GM18498 (cell line): Measurements from ENCODE around the gene PWWP2A.
"Not testable (repeated sequence)": the region's sequence is repeated elsewhere in the genome, so short reads cannot be mapped to it uniquely, and the experiment has no call there.

Source experiments
- ATAC-seq: cut with Tn5 transposase; IDR thresholded peaks from one replicate; pipeline ENCODE4 v1.9.1; 2021; ENCODE audit warnings: mild to moderate bottlenecking, moderate library complexity; ENCODE audit not compliant: unreplicated experiment

Gene PWWP2A, protein sequence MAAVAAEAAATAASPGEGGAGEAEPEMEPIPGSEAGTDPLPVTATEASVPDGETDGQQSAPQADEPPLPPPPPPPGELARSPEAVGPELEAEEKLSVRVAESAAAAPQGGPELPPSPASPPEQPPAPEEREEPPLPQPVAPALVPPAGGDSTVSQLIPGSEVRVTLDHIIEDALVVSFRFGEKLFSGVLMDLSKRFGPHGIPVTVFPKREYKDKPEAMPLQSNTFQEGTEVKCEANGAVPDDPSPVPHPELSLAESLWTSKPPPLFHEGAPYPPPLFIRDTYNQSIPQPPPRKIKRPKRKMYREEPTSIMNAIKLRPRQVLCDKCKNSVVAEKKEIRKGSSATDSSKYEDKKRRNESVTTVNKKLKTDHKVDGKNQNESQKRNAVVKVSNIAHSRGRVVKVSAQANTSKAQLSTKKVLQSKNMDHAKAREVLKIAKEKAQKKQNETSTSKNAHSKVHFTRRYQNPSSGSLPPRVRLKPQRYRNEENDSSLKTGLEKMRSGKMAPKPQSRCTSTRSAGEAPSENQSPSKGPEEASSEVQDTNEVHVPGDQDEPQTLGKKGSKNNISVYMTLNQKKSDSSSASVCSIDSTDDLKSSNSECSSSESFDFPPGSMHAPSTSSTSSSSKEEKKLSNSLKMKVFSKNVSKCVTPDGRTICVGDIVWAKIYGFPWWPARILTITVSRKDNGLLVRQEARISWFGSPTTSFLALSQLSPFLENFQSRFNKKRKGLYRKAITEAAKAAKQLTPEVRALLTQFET

DNA sequence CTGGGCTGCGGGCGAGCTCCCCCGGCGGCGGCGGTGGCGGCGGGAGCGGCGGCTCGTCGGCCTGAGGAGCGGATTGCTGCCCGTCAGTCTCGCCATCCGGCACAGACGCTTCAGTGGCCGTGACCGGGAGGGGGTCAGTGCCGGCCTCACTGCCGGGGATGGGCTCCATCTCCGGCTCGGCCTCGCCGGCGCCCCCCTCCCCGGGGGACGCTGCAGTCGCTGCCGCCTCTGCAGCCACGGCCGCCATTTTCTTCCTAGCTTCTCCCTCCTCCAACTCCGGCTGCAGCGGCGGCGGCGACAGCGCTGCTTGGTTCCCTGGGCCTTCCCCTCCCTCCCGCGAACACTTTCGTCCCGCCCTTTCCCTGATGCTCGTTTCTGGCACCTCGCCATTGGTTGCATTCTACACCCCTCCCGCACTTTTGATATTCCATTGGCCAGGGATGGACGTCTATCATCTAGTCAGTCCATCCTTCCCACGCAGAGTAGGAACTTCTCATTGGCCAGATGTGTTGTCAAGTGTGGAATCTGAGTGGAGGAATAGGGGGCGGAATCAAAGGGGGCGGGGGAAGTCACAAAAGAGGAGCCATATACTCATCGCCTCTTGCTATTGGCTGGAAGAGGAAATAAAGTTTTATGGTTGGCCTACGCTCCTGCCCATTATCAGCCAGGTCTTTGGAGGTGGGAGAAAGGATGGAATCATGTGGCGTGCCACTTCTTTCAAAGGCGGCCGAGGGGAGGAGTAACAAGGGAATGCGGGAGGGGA is at the start of gene PWWP2A:
Gene PWWP2A (minus strand): TSS at position 309 of the 763 bp plus-strand sequence. CDS start 62 bp downstream, at position 247.
- ATAC-seq, result peak; percentile 87

DNA sequence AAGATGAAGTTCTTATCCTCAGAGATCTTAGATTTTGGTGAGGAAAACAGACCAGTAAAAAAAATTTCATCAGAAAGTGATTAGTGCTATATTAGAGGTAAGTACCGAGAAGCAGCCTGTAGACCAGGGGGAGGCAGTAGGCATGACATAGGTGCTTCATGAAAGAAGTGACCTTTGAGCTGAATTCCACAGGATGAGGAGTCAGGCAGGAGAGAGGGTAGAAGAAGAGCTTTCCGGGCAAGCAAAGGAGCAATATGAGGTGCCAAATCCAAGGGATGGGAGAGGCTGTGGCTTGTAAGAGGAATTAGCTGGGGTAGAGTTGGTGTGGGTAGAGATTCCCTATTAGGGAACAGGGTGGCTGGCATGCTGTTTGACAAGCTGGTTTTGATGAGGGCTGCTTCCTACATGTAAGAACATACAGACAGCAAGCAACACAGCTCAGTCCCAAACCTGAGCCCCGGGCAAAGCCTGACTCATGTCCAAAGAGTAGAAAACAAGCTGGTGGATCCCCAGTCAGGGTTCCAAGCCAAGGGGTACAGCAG is 48.4 kb upstream of the PWWP2A start:
- no peak for ATAC-seq

DNA sequence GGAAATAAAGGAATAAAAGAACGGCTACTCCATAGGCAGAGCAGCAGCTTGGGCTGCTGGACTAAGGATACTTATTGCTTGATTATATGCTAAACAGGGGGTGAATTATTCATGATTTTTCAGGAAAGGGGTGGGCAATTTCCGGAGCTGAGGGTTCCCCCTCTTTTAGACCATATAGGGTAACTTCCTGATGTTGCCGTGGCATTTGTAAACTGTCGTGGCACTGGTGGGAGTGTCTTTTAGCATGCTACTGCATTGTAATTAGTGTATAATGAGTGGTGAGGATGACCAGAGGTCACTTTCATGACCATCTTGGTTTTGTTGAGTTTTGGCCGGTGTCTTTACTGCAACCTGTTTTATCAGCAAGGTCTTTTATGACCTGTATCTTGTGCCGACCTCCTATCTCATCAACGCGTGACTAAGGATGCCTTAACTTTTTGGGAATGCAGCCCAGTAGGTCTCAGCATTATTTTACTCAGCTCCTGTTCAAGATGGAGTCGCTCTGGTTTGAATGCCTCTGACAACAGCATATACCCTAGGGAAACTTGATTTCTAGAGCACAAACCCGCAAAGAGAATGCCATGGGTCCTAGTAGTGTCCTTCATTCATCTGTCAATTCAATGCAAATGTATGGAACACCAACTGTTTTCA is 47.8 kb upstream of the PWWP2A start:
- ATAC-seq, result no peak

DNA sequence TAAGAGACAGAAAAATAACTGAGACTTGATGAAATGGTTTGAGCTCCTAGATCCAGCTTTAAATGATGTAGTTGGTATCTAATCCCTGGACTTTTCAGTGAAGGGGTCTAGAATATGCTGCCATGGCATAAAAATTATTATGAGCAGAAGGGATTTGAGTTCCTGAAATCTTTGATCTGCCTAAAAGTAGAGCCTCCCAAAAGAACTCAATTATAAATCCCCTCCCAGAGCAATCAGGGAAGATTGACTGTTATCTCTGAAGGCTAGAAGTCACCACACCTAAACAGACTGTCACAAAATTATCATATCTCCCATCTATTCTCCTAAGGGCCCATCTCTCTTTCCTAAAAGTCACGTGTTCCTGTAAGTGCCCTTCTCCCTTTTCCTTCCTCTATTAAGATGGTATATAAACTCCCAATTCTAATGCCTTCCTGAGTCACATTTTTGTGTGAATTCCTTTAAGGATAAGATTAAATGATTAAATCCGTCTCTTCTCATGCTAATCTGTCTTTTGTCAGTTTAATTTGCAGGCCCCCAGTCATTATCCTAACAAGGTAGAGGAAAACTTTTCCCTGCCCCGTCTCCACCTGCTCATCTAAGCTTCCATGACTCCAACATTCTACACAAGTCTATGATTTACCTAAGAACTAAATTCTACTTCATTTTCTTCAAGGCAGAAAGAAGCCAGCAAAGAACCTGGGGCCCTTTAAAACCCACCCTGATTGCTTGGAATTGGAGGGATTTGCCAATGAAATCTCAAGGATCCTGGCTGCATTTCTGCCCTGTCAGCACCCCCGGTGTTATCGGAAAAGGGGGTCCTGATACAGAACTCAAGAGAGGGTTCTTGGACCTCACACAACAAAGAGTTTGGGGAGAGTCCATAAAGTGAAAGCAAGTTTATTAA is 47.1 kb upstream of the PWWP2A start:
- ATAC-seq, result no peak

DNA sequence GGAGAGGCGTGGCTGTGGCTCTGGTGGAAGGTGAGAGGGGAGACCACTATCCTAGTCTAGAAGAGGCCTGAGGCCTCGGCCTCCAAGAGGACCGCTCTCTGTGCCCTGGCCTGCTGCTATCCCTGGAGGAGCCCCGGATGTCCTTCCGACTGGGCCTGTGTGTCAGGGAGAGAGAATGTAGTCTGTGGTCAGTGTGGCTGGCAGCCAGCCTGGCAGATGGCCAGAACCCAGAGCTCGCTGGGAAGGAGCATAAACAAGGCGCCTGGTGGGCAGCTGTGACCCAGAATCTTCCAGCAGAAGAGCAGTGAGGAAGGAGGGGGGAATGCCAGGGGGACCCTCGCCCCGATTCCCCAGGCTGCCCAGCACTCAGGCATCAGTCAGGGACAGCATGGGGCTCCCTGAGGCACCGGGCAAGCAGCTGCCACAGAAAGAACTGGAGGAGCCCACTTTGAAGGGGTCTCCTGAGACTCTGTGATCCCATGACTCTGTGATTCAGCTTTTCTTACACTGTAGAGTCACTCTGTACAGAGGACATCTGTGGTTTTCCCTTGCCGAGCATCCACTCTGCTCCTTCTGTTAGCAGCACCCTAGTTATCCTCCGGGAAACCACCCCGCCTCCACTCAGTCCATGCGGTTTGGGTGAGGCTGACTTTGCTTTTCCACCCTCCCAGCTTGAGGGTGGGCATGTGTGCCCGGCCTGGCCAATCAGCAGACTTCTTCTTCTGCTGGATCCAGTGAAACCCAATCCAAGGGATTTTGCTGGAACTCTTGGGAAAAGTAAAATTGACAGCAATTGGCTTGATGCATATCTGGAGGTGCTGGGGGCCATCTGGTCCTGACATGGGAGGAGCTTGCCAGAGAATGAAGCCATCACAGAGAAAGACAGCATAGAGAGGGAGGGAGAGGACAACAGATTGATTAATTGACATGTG is 46.2 kb upstream of the PWWP2A start:
- no peak for ATAC-seq

DNA sequence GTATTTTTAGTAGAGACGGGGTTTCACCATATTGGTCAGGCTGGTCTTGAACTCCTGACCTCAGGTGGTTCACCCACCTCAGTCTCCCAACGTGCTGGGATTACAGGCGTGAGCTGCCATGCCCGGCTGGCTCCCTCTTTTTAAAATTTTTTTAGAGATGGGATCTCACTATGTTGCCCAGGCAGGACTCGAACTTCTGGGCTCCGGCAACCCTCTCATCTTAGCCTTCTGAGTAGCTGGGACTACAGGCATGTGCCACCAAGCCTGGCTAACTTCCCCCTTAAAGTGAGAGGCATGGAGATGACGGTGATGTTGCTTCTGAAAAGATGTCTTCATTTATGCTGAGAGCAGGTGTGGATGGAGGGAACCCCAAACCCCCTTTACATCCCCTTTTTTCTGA is 43.7 kb upstream of the PWWP2A start:
- ATAC-seq, result no peak

DNA sequence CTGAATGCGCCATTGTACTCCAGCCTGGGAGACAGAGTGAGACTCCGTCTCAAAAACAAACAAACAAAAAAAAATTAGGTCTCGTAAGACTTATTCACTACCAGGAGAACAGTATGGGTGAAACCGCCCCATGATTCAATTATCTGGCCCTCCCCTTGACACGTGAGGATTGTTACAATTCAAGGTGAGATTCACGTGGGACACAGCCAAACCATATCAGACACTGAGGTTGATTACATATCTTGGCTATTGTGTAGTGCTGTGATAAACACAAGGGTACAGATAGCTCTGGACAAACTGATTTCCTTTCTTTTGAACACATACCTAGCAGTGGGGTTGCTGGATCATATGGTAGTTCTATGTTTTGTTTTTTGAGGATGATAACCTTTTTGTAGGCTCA is 42.4 kb upstream of the PWWP2A start:
- no peak for ATAC-seq

DNA sequence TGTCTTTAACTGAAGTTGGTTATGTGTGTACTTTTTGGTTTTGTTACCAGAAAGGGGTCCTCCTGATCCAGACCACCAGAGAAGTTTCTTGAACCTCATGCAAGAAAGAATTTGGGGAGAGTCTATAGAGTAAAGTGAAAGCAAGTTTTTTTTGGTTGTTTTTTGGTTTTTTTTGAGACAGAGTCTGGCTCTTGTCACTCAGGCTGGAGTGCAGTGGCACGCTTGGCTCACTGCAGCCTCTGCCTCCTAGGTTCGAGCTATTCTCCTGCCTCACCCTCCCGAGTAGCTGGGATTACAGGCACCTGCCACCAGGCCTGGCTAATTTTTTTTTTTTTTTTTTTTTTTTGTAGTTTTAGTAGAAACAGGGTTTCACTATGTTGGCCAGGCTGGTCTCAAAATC is 41.6 kb upstream of the PWWP2A start:
- not testable (repeated sequence) for ATAC-seq

DNA sequence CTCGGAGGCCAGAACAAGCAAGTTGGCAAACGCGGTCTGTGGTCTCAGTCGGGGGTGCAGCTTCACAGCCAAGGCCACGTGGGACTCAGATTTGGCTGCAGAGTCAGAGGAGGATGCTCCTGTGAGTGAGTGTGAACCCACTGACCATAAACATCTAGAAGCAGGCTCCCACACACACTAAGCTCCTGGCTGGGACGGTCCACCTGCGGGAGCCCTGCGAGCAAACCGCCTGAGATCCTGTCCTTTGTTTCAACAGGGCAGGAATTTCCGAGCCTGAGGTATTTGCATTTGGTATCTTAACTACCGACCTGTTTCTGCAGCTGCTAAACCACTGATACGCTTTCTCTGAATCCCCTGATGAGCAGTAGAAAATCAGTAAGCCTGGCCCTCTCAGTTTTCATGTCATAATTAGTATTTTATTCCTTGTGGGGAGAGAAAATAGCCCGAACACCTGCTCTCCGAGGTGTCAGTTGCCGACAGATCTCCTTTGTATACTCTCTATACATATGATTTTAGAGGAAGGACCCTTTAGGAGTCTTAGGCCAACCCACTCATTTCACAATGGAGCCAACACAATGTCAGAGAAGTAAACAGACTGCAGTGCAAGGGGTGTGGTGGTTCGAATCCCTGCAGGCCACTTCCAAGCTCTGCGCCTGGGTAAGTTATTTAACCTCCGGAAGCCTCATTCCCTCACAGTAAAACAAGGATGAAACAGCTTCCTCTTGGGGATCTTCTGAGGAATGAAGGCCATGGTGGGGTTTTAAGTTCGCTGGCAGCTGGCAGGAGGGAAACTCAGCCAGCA is 40.9 kb upstream of the PWWP2A start:
- no peak for ATAC-seq

DNA sequence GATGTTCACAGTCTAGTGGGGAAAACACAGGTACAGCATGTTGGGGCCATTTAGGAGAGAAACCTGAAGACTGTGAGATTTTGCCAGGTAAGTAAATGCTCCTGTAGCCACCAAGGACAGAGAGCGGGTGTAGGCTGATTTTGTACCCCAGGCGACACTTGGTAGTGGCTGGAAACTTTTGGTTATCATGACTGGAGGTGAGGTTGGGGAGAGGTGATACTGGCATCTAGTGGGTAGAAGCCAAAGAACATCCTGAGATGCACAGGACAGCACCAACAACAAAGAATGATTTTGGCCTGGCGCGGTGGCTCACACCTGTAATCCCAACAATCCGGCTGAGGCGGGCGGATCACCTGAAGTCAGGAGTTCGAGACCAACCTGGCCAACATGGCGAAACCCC is 38.8 kb upstream of the PWWP2A start:
- no peak for ATAC-seq

DNA sequence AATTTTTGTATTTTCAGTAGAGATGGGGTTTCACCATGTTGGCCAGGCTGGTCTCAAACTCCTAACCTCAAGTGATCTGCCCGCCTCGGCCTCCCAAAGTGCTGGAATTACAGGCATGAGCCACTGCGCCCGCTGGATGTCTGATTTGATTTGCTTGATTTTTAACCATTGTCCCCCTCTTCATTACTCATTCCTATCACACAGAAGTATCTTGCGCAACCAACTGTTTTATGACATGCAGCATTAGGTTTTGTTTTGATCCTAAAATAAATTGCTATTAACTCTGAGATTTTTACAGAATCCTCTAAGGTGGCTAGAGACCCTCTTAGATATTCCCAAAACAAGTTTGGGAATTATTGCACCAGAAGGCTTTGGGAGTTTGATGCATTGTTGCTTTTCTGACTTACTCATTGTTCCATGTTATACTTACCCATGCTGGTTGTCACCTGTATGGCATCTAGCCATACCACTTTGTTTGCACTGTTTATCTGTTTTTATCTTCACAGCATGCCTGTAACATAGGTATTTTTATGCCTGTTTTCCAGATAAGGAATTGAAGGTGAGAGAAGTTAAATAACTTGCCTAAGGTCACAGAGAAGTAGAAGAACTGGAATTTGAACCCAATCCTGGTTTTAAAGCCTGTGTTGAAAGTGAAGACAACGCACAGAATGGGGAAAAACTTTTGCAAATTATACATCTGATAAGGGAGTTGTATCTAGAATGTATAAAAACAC is 35.9 kb upstream of the PWWP2A start:
- ATAC-seq, result no peak

DNA sequence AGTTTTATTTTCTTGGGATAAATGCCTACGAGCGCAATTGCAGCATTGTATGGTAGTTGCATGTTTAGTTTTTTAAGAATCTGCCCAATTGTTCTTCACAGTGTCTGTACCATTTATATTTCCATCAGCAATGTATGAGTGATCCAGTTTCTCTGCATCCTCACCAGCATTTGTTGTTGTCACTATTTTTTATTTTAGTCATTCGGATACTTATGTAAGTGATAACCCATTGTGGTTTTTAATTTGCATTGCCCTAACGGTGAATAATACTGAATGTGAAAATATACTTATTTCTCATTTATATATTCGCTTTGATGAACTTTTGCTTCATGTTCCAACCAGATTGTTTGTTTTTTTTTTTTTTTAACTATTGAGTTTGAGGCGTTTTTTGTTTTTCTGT is 33.7 kb upstream of the PWWP2A start:
- ATAC-seq, result no peak

DNA sequence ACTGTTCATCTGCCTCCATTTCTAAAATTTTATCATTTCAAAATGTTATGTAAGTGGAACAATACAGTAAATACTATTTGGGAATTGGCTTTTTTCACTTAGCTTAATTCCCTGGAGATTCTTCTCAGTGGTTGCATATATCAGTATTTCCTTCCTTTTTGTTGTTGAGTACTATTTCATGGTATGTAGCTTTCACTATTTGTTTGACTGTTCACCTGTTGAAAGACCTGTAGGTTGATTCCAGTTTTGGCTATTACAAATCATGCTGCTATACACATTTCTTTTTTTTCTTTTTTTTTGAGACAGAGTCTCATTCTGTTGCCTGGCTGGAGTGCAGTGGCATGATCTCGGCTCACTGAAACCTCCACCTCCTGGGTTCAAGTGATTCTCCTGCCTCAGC is 33.0 kb upstream of the PWWP2A start:
- ATAC-seq, result peak; percentile 47

DNA sequence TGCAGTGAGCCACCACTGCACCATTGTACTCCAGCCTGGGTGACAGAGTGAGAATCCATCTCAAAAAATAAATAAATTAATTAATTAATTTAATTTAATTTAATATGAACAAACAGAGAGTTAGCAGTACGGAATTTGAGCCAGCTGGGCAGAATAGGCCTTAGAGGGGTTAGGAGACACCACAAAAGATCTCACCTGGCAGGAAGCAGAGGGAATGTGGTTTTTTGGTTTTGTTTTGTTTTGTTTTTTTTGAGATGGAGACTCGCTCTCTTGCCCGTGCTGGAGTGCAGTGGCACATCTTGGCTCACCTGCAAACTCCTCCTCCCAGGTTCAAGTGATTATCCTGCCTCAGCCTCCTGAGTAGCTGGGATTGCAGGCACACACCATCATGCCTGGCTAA is 31.8 kb upstream of the PWWP2A start:
- no peak for ATAC-seq

DNA sequence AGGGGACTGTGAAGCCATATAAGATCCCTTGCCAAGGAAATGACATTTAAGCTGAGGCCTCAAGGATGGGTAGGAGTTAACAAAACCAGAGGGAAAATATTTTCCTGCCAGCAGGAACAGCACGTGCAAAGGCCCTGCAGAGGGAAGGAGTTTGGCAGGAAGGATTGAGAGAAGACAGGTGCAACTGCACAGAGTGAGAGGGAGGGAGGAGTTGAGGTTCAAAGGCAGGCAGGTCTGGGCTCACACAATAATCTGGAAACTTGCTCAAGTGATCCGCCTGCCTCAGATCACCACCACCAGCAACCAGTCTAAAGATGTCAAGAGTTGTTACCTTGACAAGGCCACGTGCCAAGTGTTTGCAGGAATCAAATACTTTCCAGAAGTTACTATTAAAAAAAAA is 31.1 kb upstream of the PWWP2A start:
- ATAC-seq, result no peak

DNA sequence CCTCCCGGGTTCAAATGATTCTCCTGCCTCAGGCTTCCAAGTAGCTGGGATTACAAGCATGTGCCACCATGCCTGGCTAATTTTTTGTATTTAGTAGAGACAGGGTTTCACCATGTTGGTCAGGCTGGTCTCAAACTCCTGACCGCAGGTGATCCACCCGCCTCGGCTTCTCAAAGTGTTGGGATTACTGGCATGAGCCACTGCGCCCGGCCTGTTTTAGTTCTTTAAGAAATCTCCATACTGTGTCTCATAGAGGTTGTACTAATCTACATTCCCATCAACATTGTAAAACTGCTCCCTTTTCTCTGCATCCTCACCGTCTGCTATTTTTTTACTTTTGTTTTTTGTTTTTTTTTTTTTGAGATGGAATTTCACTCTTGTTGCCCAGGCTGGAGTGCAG is 25.2 kb upstream of the PWWP2A start:
- ATAC-seq, result not testable (repeated sequence)

DNA sequence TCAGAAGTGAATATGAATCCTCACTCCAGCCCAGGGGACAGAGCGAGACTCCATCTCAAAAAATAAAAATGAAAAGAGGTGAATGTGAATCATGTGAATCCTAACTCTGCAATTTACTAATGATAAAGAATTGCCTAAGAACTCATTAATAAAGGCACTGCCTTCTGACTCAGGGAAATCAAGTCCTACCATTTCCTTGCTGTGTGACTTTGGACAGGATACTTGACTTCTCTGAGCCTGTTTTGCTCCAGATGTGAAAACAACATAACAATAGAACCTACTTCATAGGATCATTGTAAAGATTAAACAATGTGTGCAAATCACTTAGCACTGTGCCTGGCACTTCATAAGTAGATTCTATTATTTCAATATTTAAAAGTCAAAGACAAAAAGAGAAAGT is 15.1 kb upstream of the PWWP2A start:
- no peak for ATAC-seq
